ENCODE data around the gene ABHD6. TPM values are rescaled to one million over a fixed set of nuclear protein-coding genes. Genes with fewer than 3 reads are reported as not detected.

The ABHD6 gene
- total RNA-seq, 1 donor from 2014 or later: 4.9 TPM

DNA sequence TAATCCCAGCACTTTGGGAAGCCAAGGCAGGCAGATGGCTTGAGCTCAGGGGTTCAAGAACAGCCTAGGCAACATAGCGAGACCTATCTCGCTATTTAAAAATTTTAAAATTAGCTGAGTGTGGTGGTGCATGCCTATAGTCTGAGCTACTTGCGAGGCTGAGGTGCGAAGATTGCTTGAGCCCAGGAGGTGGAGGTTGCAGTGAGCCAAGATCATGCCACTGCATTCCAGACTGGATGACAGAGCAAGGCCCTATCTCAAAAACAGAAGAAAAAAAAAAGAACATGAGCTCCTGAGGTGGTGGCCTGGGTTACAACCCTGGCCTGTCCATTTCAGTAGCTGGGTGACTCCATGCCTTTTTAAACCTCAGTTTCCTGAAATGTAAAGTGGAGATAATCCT lies 34.1 kb upstream of the ABHD6 start:
- Mint-ChIP-seq H3K27me3 (ENCODE audit: low read depth) (no peaks in the 10 kb centered on the region), H3K9me3 (no peaks in the 10 kb centered on the region), H3K4me1 (no peaks in the 10 kb centered on the region), H3K36me3 (no peaks in the 10 kb centered on the region), H3K27ac (no peak overlapping the region), H3K4me3 (no peak overlapping the region)
- DNase-seq (ENCODE audit: low spot score in 2 of 2, unreplicated experiment in 2 of 2): no peak
- TF ChIP-seq, protein P1, sequence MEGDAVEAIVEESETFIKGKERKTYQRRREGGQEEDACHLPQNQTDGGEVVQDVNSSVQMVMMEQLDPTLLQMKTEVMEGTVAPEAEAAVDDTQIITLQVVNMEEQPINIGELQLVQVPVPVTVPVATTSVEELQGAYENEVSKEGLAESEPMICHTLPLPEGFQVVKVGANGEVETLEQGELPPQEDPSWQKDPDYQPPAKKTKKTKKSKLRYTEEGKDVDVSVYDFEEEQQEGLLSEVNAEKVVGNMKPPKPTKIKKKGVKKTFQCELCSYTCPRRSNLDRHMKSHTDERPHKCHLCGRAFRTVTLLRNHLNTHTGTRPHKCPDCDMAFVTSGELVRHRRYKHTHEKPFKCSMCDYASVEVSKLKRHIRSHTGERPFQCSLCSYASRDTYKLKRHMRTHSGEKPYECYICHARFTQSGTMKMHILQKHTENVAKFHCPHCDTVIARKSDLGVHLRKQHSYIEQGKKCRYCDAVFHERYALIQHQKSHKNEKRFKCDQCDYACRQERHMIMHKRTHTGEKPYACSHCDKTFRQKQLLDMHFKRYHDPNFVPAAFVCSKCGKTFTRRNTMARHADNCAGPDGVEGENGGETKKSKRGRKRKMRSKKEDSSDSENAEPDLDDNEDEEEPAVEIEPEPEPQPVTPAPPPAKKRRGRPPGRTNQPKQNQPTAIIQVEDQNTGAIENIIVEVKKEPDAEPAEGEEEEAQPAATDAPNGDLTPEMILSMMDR (IDR thresholded peaks at IDR 0.05; ENCODE audit: unreplicated experiment): no peak

DNA sequence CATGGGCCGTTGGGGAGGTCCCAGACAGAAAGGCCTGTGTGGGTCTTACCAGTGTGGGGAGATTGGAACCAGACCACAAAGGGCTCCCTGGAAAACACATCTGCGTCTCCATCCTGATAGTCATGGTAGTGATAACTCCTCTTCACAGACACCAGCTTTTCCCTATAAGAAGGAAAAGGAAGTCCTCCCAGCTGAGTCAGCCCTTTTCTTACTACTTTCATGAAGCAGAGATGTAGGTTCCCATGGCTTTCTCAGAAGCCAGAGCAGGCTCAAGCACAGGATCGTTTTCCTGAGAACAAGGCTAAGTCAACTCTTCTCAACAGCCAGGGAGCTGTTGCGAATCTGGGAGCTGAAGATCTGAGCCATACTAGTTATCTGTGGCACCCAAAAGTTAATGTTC lies 32.9 kb upstream of the ABHD6 start:
- no peaks in the 10 kb centered on the region for H3K4me1 Mint-ChIP-seq
- DNase-seq (ENCODE audit: low spot score in 2 of 2, unreplicated experiment in 2 of 2): no peak
- no peak overlapping the region for H3K4me3 Mint-ChIP-seq
- peaks cover 5% of the 10 kb centered on the region for H3K27me3 Mint-ChIP-seq (ENCODE audit: low read depth)
- H3K9me3 Mint-ChIP-seq: no peaks in the 10 kb centered on the region
- no peak overlapping the region for H3K27ac Mint-ChIP-seq
- TF ChIP-seq, protein P1 (IDR thresholded peaks at IDR 0.05; ENCODE audit: unreplicated experiment): no peak
- no peaks in the 10 kb centered on the region for H3K36me3 Mint-ChIP-seq

DNA sequence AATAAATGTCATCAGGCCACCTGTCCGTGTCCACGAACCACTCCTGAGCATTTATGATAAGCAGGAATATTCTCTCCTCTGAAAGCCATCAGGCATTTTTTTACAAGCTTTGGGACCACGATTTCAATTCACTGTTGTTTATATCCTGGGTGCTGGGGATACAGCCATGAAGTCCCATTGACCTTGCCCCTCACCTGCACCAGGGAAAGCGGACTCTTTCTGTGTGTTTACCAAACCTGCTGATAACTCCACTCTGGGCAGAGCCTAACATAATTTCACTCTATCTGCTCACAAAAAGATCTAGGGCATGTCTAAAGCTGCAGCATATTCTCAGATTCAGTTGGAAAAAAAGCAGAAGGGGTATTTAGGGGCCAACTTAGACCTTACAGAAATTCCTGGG lies 31.6 kb upstream of the ABHD6 start:
- Mint-ChIP-seq H3K36me3 (no peaks in the 10 kb centered on the region), H3K27me3 (ENCODE audit: low read depth) (peaks cover 9% of the 10 kb centered on the region), H3K9me3 (no peaks in the 10 kb centered on the region), H3K4me1 (no peaks in the 10 kb centered on the region), H3K4me3 (no peak overlapping the region), H3K27ac (no peak overlapping the region)
- TF ChIP-seq, protein P1 (IDR thresholded peaks at IDR 0.05; ENCODE audit: unreplicated experiment): no peak
- DNase-seq (ENCODE audit: low spot score in 2 of 2, unreplicated experiment in 2 of 2): no peak

DNA sequence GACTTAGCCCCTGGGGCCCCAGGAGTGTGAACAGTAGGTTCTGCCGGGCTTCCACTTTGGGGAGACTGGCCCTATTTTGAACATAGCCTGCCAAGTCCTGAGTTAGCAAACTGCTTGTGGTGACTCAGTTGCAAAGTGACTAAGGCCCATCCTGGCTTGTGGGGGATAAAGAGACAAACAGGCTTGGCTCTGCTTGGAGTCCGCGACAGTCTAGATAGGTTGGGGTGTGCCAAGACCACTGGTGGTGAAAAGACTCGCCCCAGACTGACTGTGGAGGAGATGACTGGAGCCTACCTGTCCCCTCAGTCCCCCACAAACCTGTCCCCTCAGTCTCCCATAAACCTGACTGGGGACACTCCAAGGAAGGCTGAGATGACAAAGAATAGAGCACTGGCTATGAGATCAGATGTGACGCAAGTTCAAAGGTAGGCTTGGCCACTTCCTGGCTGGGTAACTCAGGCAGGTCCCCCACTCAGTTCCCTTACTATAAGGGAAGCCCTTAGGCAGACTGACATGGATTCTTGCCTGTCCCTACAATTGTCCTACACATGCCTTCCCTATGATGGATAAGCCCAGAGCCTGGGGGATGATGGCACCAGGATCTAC lies 31.1 kb upstream of the ABHD6 start:
- Mint-ChIP-seq H3K4me1 (no peaks in the 10 kb centered on the region), H3K9me3 (no peaks in the 10 kb centered on the region), H3K4me3 (no peak overlapping the region), H3K27ac (no peak overlapping the region), H3K36me3 (no peaks in the 10 kb centered on the region), H3K27me3 (ENCODE audit: low read depth) (peaks cover 13% of the 10 kb centered on the region)
- TF ChIP-seq, protein P1 (IDR thresholded peaks at IDR 0.05; ENCODE audit: unreplicated experiment): no peak
- no peak for DNase-seq (ENCODE audit: low spot score in 2 of 2, unreplicated experiment in 2 of 2)

DNA sequence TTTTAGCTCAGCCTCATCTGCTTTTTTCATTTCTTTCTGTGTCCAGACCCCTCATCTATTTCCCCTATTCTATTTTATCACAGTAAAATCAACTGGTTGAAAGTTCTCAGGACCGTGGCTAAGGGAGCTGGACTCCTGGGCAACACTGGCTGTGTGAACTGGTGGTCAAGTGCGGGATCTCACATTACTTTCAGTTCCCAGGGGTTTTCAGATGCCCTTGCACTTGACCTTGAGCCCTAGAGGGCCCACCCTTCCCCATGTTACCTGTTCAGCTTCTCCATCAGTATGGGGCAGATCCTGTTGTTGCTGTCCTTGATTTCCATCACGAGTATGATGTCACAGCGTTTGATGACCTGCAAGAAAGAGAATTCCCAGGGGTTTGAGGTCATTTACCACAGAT lies 29.6 kb upstream of the ABHD6 start:
- H3K36me3 Mint-ChIP-seq: no peaks in the 10 kb centered on the region
- H3K27me3 Mint-ChIP-seq (ENCODE audit: low read depth): peaks cover 15% of the 10 kb centered on the region
- DNase-seq (ENCODE audit: low spot score in 2 of 2, unreplicated experiment in 2 of 2): no peak
- H3K27ac Mint-ChIP-seq: no peak overlapping the region
- H3K4me1 Mint-ChIP-seq: no peaks in the 10 kb centered on the region
- TF ChIP-seq, protein P1 (IDR thresholded peaks at IDR 0.05; ENCODE audit: unreplicated experiment): no peak
- no peak overlapping the region for H3K4me3 Mint-ChIP-seq
- no peaks in the 10 kb centered on the region for H3K9me3 Mint-ChIP-seq

DNA sequence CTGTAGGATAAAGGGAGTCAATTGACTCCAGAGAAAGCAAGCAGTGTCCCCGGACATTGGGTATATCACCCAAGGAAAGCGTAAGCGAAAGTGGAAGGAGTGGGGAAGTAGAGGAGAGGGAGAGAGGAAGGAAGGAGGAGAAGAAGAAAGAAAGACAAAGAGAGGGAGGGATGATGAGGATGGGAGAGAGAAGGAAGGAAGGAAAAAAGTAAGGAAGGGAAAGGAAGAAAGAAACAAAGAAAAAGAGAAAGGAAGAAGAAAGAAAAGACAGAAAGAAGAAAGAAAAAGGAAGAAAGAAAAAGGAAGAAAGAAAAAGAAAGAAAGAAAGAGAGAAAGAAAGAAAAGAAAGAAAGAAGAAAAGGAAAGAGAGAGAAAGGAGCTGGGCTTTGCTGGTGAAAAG lies 27.7 kb upstream of the ABHD6 start:
- H3K36me3 Mint-ChIP-seq: no peaks in the 10 kb centered on the region
- H3K4me1 Mint-ChIP-seq: no peaks in the 10 kb centered on the region
- H3K27me3 Mint-ChIP-seq (ENCODE audit: low read depth): peaks cover 27% of the 10 kb centered on the region
- TF ChIP-seq, protein P1 (IDR thresholded peaks at IDR 0.05; ENCODE audit: unreplicated experiment): no peak
- H3K4me3 Mint-ChIP-seq: no peak overlapping the region
- DNase-seq (ENCODE audit: low spot score in 2 of 2, unreplicated experiment in 2 of 2): no peak
- no peak overlapping the region for H3K27ac Mint-ChIP-seq
- H3K9me3 Mint-ChIP-seq: no peaks in the 10 kb centered on the region

Data from mesothelial cell of epicardium (in vitro differentiated cells).